Measurements from ENCODE around the gene WFDC1.

WFDC1 gene

DNA sequence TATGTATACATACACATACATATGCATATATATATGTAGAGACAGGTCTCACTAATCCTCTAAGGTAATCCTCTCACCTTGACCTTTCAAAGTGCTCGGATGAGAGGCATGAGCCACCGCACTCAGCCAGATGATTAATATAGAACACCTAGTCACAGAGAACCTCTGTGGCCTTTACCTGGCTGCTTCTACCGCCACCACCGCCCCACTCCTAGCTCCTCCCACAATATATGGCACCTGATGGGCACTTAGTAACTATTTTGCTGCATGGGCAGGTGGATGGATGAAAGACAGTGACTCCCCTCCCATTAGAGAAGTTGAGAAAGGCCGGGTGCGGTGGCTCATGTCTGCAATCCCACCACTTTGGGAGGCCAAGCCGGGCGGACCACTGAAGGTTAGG, 57.0 kb downstream of the WFDC1 start:
- no peak for DNase-seq (ENCODE audit: low read depth)

DNA sequence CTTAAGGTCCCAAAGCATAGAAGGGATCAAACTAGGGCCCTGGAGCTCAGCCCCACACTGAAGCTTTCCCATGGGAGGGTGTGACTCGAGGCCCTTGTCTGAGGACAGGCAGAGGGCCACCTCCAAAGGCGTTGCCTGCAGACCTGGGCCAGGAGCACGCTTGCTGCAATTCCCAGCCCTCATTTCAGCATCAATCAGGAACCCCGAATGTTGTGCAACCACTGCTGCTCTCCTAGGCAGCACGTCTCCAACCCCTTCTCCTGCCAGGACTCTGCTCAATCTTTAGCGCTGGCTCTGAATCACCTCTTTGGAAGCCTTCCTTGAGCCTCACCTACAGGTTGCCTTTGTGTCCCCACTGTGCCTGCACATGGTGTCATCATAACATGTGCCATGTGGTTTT, 59.6 kb downstream of the WFDC1 start:
- DNase-seq (ENCODE audit: low read depth), result no peak

DNA sequence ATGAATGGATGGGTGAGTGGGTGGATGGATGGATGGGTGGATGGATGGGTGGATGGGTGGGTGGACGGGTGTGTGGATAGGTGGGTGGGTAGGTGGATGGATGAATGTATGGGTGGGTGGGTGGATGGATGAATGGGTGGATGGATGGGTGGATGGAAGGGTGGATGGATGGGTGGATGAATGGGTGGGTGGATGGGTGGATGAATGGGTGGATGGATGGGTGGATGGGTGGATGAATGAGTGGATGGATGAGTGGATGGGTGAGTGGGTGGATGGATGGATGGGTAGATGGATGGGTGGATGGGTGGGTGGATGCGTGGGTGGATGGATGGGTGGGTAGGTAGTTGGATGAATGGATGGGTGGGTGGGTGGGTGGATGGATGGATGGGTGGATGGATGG, 60.5 kb downstream of the WFDC1 start:
- no peak for DNase-seq (ENCODE audit: low read depth)

DNA sequence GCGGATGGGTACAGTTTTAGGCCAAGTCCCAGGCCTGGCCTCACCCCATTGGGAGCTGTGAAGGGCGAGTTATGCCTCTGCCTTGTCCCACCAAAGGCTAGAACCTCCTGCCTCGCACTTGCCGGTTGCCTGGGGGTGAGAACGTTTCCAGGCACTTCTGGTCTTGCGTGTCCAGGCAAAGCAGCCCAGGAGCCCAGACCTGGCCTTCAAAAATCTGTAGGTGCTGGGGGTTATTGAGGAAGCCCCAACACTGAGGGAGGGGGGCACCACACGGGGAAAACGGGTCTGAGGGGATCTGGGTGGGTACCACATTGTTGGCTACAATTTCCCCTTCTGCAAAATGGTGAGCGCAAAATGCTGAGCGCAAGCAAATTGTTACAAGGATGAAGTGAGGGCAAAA, 61.5 kb downstream of the WFDC1 start:
- no peak for DNase-seq (ENCODE audit: low read depth)

DNA sequence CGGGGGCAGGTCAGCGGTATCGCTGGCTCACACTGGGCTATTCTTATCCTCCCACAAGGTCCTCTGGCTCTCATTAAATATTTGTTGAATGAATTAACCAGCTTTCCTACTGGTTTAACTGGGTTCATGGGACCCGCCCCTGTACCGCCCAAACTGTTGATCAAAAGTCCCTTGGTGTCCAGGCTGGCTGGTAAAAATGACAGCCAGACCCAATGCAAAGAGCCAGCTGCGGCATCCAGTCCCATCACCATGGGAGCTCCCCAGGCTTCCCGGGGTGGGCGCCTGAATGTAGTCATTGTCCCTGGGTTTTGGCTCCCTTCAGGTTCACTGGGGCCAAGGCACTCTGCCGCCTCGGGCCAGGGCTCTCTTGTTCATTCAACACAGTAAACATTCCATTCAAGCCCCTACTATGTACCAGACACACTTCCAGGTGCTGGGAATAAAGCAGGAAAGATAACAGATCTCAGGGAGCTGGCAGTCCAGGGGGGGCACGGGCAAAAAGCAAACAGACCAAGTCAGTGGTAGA, 62.0 kb downstream of the WFDC1 start:
- DNase-seq (ENCODE audit: low read depth), result no peak

DNA sequence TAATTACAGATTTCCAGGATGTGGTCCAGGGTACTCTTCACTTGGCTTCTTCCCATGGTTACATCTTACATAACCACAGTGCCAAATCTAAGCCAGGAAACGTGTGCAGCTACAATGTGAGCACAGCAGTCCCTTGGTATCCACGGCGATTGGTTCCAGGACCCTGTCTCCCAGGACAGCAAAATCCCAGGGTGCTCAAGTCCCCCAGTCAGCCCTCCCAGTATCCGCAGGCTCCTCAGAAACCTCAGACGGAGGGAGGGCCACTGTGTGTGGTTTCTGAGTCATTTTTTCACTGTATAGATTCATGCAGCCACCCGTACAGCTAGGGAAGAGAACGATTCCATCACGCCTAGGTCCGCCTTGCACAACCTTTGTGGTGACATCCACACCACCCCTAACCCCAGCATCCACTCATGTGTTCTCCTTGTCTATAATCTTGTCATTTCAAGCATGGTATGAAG, 62.5 kb downstream of the WFDC1 start:
- DNase-seq (ENCODE audit: low read depth), result no peak

DNA sequence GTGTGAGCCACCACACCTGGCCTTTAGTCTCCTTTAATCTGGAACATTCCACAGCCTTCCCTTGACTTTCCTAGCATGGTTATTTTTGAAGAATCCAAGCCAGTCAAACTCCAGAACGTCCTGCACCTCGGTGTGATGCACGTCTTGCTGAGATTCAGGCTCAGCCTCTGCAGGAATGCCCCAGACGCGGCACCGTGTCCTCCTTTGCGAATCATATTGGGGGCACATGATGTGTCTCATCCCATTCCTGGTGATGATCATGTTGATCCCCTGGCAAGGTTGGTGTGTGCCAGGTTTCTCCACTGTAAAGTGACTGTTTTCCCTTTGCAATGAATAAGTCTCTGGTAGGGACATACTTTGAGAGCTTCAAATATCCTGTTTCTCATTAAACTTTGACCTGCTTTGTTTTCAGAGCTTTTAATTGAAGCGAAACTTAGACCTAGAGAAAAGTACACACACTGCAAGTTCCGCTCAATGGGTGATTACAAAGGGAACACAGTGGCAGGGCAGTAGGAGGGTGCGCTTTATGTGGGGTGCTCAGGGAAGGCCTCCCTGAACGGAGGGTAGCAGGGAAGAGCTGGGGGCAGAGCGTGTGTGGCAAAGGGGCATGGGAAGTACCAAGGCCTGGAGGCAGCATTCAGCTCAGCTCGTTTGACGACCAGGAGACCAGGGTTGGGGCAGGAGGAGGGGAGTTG, 64.1 kb downstream of the WFDC1 start:
- no peak for DNase-seq (ENCODE audit: low read depth)

DNA sequence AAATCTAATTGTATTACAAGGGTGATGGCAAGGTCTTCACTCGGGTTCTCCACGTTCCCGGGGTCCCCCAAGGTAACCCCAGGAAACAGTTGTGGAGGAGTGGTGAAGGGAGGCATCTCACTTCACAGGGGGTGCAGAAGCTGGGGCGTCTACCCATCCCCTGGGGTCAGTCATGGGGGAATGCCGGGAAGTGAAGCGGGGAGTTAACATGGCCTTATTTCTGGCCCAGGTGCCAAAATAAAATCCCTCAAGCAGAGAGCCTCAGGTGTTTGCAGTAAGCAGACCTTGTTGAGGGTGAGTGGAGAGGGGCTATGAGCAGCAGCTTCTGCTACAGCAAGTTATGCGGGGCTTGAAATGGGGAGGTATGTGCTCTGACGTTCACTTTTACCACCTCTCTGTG, 64.6 kb downstream of the WFDC1 start:
- DNase-seq (ENCODE audit: low read depth), result no peak

DNA sequence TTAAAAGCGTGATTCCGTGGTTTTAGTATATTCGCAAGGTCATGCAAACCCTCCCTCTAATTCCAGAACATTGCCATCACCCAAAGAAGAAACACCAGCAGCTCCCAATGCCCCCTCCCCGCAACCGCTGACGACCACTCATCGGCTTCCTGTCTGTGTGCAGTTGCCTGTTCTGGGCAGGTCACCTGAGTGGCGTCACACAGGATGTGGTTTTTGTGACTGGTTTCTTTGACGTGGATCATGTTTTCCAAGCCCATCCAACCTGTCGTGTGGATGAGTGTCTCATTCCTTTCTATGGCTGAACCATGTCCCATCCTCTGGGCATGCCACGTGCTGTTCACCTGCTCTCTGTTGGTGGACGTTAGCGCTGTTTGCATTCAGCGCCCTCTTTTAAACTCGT, 65.5 kb downstream of the WFDC1 start:
- DNase-seq (ENCODE audit: low read depth), result peak; percentile 7

DNA sequence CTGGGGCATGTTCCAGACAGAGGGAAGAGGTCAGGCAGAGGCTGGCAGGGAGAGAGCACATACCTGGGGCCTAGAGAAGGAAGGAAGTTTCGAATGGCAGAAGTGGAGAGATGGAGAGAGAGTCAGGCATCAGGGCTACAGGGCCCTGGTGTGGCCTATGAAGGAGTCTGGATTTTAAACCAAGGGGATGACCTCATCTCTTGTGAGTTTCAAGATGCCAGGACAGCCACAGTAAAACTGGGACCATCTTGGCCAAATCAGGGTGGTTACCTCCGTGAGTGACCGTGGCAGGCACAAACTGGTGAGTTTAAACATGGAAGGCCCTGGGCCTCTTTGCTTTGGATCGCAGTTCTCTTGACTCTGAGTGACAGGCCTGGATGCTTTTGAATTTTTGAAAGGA, 66.1 kb downstream of the WFDC1 start:
- no peak for DNase-seq (ENCODE audit: low read depth)

DNA sequence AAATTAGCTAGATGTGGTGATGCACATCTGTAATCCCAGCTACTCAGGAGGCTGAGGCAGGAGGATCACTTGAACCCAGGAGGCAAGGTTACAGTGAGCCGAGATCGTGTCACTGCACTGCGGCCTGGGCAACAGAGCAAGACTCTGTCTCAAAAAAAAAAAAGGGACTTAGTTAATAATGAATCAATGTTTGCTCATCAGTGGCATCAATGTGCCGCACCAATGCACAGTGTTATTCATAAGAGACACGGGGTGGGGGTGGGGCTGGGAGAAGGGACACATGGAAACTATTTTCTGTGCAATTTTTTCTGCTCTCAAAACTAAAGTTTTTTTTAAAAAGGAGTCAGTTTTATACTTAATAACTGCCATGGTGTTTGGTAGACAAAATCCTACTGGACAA, 66.9 kb downstream of the WFDC1 start:
- no peak for DNase-seq (ENCODE audit: low read depth)

DNA sequence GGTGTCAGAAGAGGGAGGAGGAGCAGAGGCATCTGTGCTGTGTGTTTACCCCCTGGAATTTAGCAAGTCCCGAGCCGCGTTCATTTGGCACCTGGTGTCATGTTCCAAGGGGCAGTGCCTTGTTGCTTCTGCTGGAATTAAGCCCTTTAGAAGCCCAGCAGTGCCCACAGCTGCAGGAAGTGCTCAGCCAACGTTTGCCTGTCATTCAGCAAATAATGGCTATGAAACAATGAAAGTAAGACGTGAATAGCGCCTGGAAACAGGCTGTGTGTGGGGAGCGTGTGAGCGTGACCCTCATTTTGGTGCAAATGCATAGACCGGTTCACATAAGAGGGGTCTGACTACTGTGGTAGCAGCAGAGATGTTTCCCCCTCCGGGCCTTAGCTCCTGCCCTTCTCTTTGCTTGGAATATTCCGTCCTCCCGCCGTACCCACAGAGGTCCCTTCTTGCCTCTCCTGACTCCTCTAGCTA, 67.8 kb downstream of the WFDC1 start:
- DNase-seq (ENCODE audit: low read depth), result no peak

DNA sequence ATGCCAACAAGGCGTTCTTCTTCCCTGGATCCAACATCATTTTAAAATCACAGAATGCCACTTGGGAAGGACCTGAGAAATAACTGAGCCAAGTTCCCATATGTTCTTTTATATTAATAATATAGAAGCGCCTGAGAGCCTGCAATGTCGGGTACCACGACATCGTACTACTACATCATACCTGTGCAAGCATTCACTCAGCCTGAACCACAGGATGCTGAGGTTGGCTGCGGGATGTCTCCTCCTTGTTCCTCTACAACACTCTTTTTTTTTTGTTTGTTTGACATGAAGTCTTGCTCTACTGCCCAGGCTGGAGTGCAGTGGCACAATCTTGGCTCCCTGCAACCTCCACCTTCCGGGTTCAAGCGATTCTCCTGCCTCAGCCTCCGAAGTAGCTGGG, 71.5 kb downstream of the WFDC1 start:
- no peak for DNase-seq (ENCODE audit: low read depth)

DNA sequence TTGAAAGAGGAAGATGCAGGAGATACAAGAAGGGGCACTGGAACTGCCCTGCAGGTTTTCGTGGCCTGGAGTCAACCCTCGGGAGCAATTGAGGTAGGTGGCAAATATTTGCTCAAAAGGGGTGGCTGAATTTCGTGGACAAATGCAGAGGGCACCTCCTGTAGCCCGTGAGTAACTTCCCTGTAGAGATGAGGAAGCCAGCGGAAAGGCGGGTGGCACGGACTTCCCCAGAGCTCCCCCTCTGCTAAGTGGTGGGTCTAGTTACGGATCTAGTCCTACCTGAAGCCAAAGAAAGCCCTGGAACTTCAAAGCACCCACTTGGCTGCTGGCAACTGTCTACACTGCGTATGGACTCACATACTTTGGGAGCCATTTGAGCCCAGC, 72.6 kb downstream of the WFDC1 start:
- DNase-seq (ENCODE audit: low read depth), result no peak

DNA sequence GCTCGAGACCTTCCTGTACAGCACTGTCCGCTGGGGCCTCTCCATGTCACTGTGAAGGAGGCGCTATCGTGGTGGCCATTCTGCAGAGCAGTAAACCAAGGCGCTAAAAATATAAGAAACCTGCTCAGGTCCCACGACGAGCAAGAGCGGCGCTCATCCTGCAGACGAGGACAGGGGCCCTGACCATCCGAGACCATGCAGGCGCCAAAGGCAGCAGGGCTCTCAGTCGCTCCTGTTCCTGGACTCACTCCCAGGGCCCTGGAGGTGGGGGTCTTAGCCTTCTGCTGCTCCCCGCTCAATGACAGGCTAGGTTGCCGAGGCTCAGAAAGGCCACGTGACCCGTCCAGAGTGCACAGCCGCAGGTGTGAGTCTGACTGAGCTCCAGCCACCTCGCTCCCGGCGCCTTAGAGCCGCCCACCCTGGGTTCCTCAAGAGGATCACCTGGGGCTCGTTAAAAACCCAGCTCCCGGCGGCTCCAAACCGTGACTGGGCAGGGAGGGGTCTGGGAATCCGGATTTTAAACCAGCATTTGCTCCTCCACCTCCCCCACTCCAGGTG, 73.2 kb downstream of the WFDC1 start:
- no peak for DNase-seq (ENCODE audit: low read depth)

DNA sequence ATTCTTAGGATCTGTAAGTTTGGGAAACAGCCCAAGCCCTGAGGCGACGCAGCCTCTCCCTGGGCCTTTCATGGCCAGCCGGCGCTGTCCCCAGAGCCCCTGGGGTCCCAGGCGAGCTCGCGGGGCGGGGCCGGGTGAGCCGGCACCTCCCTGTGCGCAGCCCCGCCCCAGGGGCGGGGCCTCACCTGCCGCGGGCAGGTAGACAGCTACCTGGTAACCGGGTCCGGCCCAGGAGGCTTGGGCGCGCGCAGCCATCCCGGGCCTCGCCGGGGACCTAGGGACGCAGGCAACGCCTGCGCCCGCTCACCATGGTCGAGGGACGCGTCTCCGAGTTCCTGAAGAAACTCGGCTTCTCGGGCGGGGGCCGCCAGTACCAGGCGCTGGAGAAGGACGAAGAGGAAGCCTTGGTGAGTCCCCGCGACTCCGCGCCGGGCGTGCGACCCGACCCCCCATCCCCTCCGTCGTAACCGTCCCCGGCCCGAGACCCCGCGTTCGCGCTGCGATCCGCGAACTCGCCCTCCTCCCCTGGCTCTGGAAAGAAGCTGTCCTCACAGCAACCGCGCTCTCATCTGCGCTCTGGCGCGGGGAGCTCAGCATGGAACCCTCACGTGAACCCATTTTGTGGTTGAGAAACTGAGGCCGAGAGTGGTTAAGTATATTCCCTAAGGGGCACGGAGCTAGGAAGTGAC, 73.8 kb downstream of the WFDC1 start, which contains the start of gene ATP2C2:
Gene ATP2C2 (plus strand): TSS at position 231 of the 689 bp plus-strand sequence. CDS start 78 bp downstream, at position 309.
- DNase-seq (ENCODE audit: low read depth), result no peak

DNA sequence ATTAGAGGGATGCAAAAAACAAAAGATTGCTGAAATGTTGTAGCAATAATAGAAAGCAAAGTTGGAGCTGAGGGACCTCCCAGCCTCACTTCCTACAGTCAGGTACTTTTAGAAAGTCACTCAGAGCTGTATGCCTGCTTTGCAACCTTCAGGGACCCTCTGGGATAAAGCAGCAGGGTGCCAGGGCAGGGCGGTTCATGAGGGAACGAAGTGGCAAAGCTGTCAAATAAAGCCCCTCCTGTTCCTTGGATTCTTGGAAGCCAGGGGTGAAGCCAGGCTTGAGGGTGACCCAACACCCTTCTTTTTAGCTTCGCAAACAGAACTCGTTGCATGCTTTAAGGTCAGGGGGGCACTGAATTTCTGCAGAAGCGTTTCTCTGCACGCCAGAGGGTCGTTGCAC, 74.4 kb downstream of the WFDC1 start:
- no peak for DNase-seq (ENCODE audit: low read depth)

DNA sequence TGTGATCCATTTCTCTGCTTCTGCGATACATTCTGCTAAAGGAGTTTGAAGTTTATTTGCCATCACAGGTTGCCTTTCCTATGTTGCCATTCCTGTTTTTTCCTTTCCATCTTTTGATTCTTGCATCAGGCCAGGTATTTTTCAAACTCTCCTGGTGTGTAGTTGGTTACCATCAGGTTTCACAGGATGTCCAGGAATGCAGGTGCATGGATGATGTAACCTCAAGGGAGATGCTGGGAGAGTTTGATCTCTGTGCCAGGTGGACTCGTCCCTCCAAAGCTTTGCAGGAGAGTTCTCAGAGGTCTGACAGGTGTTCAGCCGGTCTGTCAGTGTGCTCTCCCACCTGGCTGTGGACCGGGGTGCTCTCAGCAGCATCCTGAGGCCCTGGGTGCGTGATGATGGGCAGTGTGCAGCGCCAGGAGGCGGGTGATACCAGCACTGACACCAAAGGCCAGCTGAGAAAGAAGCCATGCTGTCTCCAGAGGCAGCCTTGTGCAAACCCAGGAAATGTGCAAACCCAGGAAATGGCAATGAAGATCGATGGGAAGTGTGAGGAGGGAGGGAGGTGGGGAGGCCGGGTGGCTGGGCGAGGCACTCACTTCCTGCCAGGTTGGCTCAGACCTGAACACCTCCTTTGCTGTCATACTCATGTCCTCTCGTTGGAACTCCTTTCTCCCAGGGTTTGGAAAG, 75.4 kb downstream of the WFDC1 start:
- DNase-seq (ENCODE audit: low read depth), result no peak

DNA sequence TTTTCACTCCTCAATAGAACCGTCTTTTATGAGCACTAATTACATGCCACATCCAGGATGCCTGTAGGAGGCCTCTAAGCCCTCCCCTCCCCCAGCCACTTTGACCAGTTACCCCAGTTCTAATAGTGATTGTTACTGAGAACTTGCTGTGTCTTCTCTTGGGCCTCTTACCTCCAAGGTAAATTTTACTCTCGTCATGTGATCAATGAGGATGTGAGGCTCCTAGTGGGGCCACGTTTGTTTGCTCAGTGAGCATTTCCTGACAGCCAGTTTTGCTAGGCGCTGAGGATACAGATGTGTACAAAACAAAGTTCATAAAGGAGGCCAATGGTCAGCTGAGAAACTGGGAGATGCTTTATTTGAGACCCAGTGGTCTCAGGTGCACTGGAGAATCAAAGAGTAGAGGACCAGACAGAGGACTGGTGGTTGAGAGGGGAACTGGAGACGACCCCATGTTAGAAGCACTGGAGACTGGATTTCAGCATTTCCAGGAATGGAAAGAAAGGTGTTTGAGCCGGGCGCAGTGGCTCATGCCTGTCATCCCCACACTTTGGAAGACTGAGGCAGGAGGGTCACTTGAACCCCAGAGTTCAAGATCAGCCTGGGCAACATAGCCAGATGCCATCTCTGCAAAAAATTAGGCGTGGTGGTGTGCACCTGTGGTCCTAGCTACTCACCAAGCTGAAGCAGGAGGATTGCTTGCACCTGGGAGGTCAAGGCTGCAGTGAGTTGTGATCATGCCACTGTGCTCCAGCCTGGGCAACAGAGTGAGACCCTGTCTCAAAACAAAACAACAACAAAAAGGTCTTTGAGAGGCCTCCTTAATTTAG, 76.3 kb downstream of the WFDC1 start:
- no peak for DNase-seq (ENCODE audit: low read depth)

DNA sequence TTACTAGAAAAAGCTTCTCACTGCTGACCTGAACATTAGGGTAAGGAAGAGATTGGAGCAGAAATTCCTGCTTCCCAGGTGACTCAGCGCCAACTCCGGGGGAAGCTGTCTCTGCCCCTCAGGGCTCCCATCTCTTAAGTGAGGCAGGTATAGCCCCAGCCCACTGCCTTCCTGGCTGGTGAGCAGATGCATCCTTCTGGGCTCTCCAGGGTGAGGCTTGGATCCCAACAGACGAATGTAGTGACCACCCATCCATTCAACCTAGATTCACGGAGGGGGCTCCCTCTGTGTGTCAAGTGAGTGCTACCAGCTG, 76.8 kb downstream of the WFDC1 start:
- DNase-seq (ENCODE audit: low read depth), result no peak

DNA sequence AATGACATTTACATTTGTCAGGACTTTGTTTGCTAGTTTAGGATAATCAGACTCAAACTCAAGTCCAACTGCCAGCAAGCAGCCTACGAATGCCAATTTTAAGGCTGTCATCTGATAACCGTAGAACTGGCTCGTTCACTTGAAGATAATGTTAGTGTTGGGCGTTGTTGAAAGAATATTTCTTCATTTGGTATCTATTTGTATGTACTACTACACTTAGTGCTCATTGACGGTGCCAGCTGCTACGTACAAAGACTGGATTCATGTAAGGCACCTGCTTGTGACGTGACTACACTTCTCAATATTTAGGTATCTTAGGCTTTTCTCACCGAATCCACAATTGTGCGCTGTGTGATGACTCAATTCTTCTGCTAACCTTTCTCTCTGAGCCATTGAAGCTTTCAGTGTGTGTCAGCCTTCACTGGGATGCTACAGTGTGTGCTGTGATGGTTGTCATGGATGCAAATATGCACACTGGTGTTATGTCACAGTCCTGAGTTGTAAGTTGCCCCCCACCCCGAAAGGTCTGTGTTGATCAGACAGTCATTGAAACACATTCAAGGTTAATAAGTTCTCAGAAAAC, 79.3 kb downstream of the WFDC1 start:
- DNase-seq (ENCODE audit: low read depth), result no peak

Measured in stimulated activated CD4-positive, alpha-beta T cell treated with anti-CD3 and anti-CD28 coated beads, Interleukin-2, amount 100 ng/mL, for 4 hours (primary cell).